ENCODE data around the gene GTF2F1. TPM values are rescaled to one million over a fixed set of nuclear protein-coding genes. Genes with fewer than 3 reads are reported as not detected.

Gene GTF2F1
- total and polyA plus RNA-seq, 9 of the 15 experiments (the other 6 are each of a cell fraction or from before 2014, with no cell fraction given) = 4.7 to 75.4 (median 68.4) TPM

- TF ChIP-seq E2F6 (IDR thresholded peaks at IDR 0.05; ENCODE audit: borderline replicate concordance in 1 of 2, extremely low read depth in 1 of 2, insufficient read depth in 1 of 2, insufficient read length in 1 of 2, low read depth in 1 of 2, low read length in 1 of 2, poor library complexity in 1 of 2, severe bottlenecking in 1 of 2) = peak in 1 of 2 experiments; percentile 23
Observed at GRCh38 chr19:6372594-6373095, 20.3 kb downstream of the GTF2F1 start, which contains the start of gene ALKBH7 (continued).

- no TSS peak for BruUV-seq (replicated peaks)
- peaks cover 3 to 28% of the 10 kb centered on the region in 2 experiments; a peak in 3 of 5 replicates for H3K4me1 ChIP-seq (replicated peaks in 1 of 2; ENCODE audit: control insufficient read depth in 2 of 2, insufficient read depth in 2 of 2, low read length in 2 of 2)
- H3K27ac ChIP-seq (ENCODE audit: extremely low read depth, low read depth, low read length) = no peak overlapping the region
- H3K9ac ChIP-seq (ENCODE audit: insufficient read depth in 1 of 2, low read depth in 2 of 2, low read length in 2 of 2) = peak overlapping the region in 1 of 2 experiments; percentile 35; a peak in 1 of 4 replicates
- ATAC-seq = no peak
- H3K27me3 ChIP-seq (ENCODE audit: control insufficient read depth in 2 of 2, insufficient read depth in 2 of 2, low read length in 2 of 2) = no peaks in the 10 kb centered on the region
- intact Hi-C loops (cut with micrococcal nuclease) (no loop called here), in situ Hi-C loops (cut with MboI) (no loop called here)
- no peaks in the 10 kb centered on the region for H4K20me1 ChIP-seq (replicated peaks; ENCODE audit: control insufficient read depth, insufficient read depth, low read length)
- peak; percentile 36; the same call in 1 of the 2 replicates for TF ChIP-seq POLR2G (IDR thresholded peaks at IDR 0.05; ENCODE audit: low read depth, low read length)
- TF ChIP-seq ZNF282 (CRISPR knock-in tag; IDR thresholded peaks at IDR 0.05) = no peak
- TF ChIP-seq NFE2L1 (tag; IDR thresholded peaks at IDR 0.05; ENCODE audit: borderline replicate concordance, low read depth) = no peak
- peak; percentile 58 for TF ChIP-seq RBFOX2 (IDR thresholded peaks at IDR 0.05; ENCODE audit: low read depth, low read length)
- no peak for TF ChIP-seq LEF1 (IDR thresholded peaks at IDR 0.05)
- no peak for FAIRE-seq
- CTCF ChIA-PET (ENCODE audit: low intra/inter-chr PET ratio) = no interaction called here
- POLR2A ChIA-PET = interaction anchor here (3.4 kb wide), 1 partner anchor 9 kb away, joined by 29 read pairs; the partner anchor contains the start of gene ALKBH7
- H2AFZ ChIP-seq (ENCODE audit: low read depth, low read length) = no peak overlapping the region
- peaks cover 60% of the 10 kb centered on the region; the same call in 2 of the 3 replicates for H3K36me3 ChIP-seq (ENCODE audit: control insufficient read depth, insufficient read depth, low read length)
- H3K79me2 ChIP-seq (ENCODE audit: control insufficient read depth, insufficient read depth, low read length) = peaks cover 17% of the 10 kb centered on the region
- H3K4me2 ChIP-seq (ENCODE audit: insufficient read depth, low read length) = no peak overlapping the region
- WGBS (ENCODE audit: insufficient coverage, low coverage, missing lambda C conversion rate) = 95% methylated on average over 7 of the region's 21 CpGs
- no peak overlapping the region for H3K4me3 ChIP-seq
- no peaks in the 10 kb centered on the region for H3K9me1 ChIP-seq (ENCODE audit: control insufficient read depth, insufficient read depth, low read length)
- no peaks in the 10 kb centered on the region for H3K9me3 ChIP-seq (replicated peaks; ENCODE audit: control insufficient read depth, insufficient read depth, low read depth, low read length)
- DNase-seq (ENCODE audit: extremely low read depth in 1 of 4, low spot score in 3 of 4) = no peak
Observed at GRCh38 chr19:6364353-6364752, 28.6 kb downstream of the GTF2F1 start.

All from K562 (cell line).